ENCODE measurements around the gene SPACDR.

SPACDR gene

GRCh38 chr7:100428199-100428966 lies 35.7 kb downstream of the SPACDR start, which contains the start of gene ZCWPW1:
ZCWPW1 (minus strand) TSS chr7:100428703; CDS start chr7:100420649, 8,054 bp downstream.
- no peak for TF ChIP-seq Cebpa-rat (IDR thresholded peaks at IDR 0.05)
- H3K4me1 ChIP-seq, result peaks cover 29 to 36% (median 35%) of the 10 kb centered on the region in 10 experiments

GRCh38 chr7:100427762-100428198 lies 36.3 kb downstream of the SPACDR start:
- Histone ChIP-seq H3K4me2 (peak overlapping the region; percentile 65 to 99 (median 81)), H3K27ac (peak overlapping the region; percentile 95 to 100 (median 99)), H4K20me1 (peaks cover 21 to 31% (median 24%) of the 10 kb centered on the region in 11 experiments; a peak in 21 of 22 replicates), H3K4me3 (peak overlapping the region in 8 of 10 experiments; percentile 79 to 99 (median 90); a peak in 12 of 20 replicates), H3K36me3 (peaks cover 7 to 25% (median 22%) of the 10 kb centered on the region in 11 experiments), H3K27me3 (no peaks in the 10 kb centered on the region), H3K9me3 (replicated peaks in 1 of 11) (peaks cover 0 to 10% (median 0%) of the 10 kb centered on the region in 11 experiments; a peak in 5 of 22 replicates), H3K4me1 (peaks cover 23 to 30% (median 28%) of the 10 kb centered on the region in 10 experiments), H3K9ac (peak overlapping the region in 10 of 11 experiments; percentile 94 to 100 (median 99); a peak in 13 of 22 replicates)
- no peak for TF ChIP-seq Cebpa-rat (IDR thresholded peaks at IDR 0.05)

More at GRCh38 chr7:100428199-100428966, 35.7 kb downstream of the SPACDR start, which contains the start of gene ZCWPW1:
- peak within 1 kb of the TSS; percentile 94 to 100 (median 99) for H3K9ac ChIP-seq
- no peaks in the 10 kb centered on the region for H3K27me3 ChIP-seq
- peak within 1 kb of the TSS; percentile 79 to 99 (median 92) for H3K4me3 ChIP-seq
- H3K4me2 ChIP-seq, result peak within 1 kb of the TSS; percentile 81 to 99 (median 97)
- H3K9me3 ChIP-seq (replicated peaks in 1 of 11), result peaks cover 0 to 10% (median 0%) of the 10 kb centered on the region in 11 experiments; a peak in 5 of 22 replicates
- peaks cover 10 to 28% (median 27%) of the 10 kb centered on the region in 11 experiments for H3K36me3 ChIP-seq
- H4K20me1 ChIP-seq, result peaks cover 27 to 37% (median 30%) of the 10 kb centered on the region in 11 experiments; a peak in 21 of 22 replicates
- H3K27ac ChIP-seq, result peak within 1 kb of the TSS; percentile 95 to 100 (median 99)

GRCh38 chr7:100426516-100426915 lies 37.5 kb downstream of the SPACDR start:
- TF ChIP-seq Cebpa-rat (IDR thresholded peaks at IDR 0.05), result no peak
- peaks cover 3 to 25% (median 9%) of the 10 kb centered on the region in 11 experiments; a peak in 20 of 22 replicates for H3K36me3 ChIP-seq

GRCh38 chr7:100425347-100425746 lies 38.7 kb downstream of the SPACDR start:
- H3K4me2 ChIP-seq, result no peak overlapping the region
- H4K20me1 ChIP-seq, result peaks cover 0 to 7% (median 0%) of the 10 kb centered on the region in 11 experiments; a peak in 9 of 22 replicates
- peaks cover 0 to 7% (median 5%) of the 10 kb centered on the region in 10 experiments; a peak in 12 of 20 replicates for H3K4me1 ChIP-seq
- no peak overlapping the region for H3K27ac ChIP-seq
- peaks cover 0 to 10% (median 0%) of the 10 kb centered on the region in 11 experiments; a peak in 5 of 22 replicates for H3K9me3 ChIP-seq (replicated peaks in 1 of 11)
- H3K9ac ChIP-seq, result no peak overlapping the region
- no peaks in the 10 kb centered on the region for H3K27me3 ChIP-seq
- no peak for TF ChIP-seq Cebpa-rat (IDR thresholded peaks at IDR 0.05)
- H3K4me3 ChIP-seq, result no peak overlapping the region
- peaks cover 0 to 29% (median 0%) of the 10 kb centered on the region in 11 experiments; a peak in 3 of 22 replicates for H3K36me3 ChIP-seq

More at GRCh38 chr7:100426516-100426915, 37.5 kb downstream of the SPACDR start:
- H4K20me1 ChIP-seq, result peaks cover 9 to 18% (median 11%) of the 10 kb centered on the region in 11 experiments; a peak in 21 of 22 replicates
- H3K4me2 ChIP-seq, result no peak overlapping the region
- no peaks in the 10 kb centered on the region for H3K27me3 ChIP-seq
- H3K9me3 ChIP-seq (replicated peaks in 1 of 11), result peaks cover 0 to 10% (median 0%) of the 10 kb centered on the region in 11 experiments; a peak in 5 of 22 replicates
- no peak overlapping the region for H3K4me3 ChIP-seq
- H3K27ac ChIP-seq, result no peak overlapping the region
- H3K4me1 ChIP-seq, result peaks cover 10 to 17% (median 16%) of the 10 kb centered on the region in 10 experiments
- no peak overlapping the region for H3K9ac ChIP-seq

GRCh38 chr7:100423315-100423714 lies 40.7 kb downstream of the SPACDR start:
- H3K36me3 ChIP-seq, result peaks cover 0 to 44% (median 0%) of the 10 kb centered on the region in 11 experiments; a peak in 3 of 22 replicates
- no peak overlapping the region for H3K4me2 ChIP-seq
- H3K9me3 ChIP-seq (replicated peaks in 1 of 11), result peaks cover 0 to 10% (median 0%) of the 10 kb centered on the region in 11 experiments; a peak in 5 of 22 replicates
- no peak for TF ChIP-seq Cebpa-rat (IDR thresholded peaks at IDR 0.05)
- no peak overlapping the region for H3K4me3 ChIP-seq
- peaks cover 0 to 3% (median 0%) of the 10 kb centered on the region in 11 experiments; a peak in 2 of 22 replicates for H4K20me1 ChIP-seq
- H3K9ac ChIP-seq, result no peak overlapping the region
- H3K4me1 ChIP-seq, result peaks cover 5 to 16% (median 13%) of the 10 kb centered on the region in 10 experiments; a peak in 16 of 20 replicates
- H3K27me3 ChIP-seq, result no peaks in the 10 kb centered on the region
- H3K27ac ChIP-seq, result no peak overlapping the region

GRCh38 chr7:100419660-100420226 lies 44.3 kb downstream of the SPACDR start:
- no peak overlapping the region for H3K4me3 ChIP-seq
- H3K27ac ChIP-seq, result no peak overlapping the region
- H3K27me3 ChIP-seq, result no peaks in the 10 kb centered on the region
- peak overlapping the region in 1 of 11 experiments; percentile 38; a peak in 1 of 22 replicates for H3K9ac ChIP-seq
- peaks cover 0 to 13% (median 8%) of the 10 kb centered on the region in 10 experiments; a peak in 11 of 20 replicates for H3K4me1 ChIP-seq
- peak overlapping the region in 2 of 11 experiments; percentile 1 to 13; a peak in 3 of 22 replicates for H3K4me2 ChIP-seq
- TF ChIP-seq Cebpa-rat (IDR thresholded peaks at IDR 0.05), result no peak
- peaks cover 0 to 10% (median 0%) of the 10 kb centered on the region in 11 experiments; a peak in 2 of 22 replicates for H4K20me1 ChIP-seq
- H3K36me3 ChIP-seq, result peaks cover 0 to 73% (median 0%) of the 10 kb centered on the region in 11 experiments; a peak in 4 of 22 replicates
- H3K9me3 ChIP-seq (replicated peaks in 1 of 11), result no peaks in the 10 kb centered on the region

GRCh38 chr7:100418930-100419659 lies 45.0 kb downstream of the SPACDR start:
- peaks cover under 1 to 13% (median 8%) of the 10 kb centered on the region in 10 experiments; a peak in 13 of 20 replicates for H3K4me1 ChIP-seq
- peaks cover 0 to 80% (median 0%) of the 10 kb centered on the region in 11 experiments; a peak in 4 of 22 replicates for H3K36me3 ChIP-seq
- peak overlapping the region in 1 of 11 experiments; percentile 38; a peak in 2 of 22 replicates for H3K9ac ChIP-seq
- H3K27ac ChIP-seq, result no peak overlapping the region
- TF ChIP-seq Cebpa-rat (IDR thresholded peaks at IDR 0.05), result no peak
- H3K4me3 ChIP-seq, result no peak overlapping the region
- peaks cover 0 to 10% (median 0%) of the 10 kb centered on the region in 11 experiments; a peak in 2 of 22 replicates for H4K20me1 ChIP-seq
- H3K4me2 ChIP-seq, result peak overlapping the region in 3 of 11 experiments; percentile 1 to 30 (median 13); a peak in 3 of 22 replicates
- H3K9me3 ChIP-seq (replicated peaks in 1 of 11), result no peaks in the 10 kb centered on the region
- H3K27me3 ChIP-seq, result no peaks in the 10 kb centered on the region

GRCh38 chr7:100415448-100415847 lies 48.6 kb downstream of the SPACDR start:
- Histone ChIP-seq H3K4me2 (no peak overlapping the region), H3K9ac (no peak overlapping the region), H3K27ac (no peak overlapping the region), H3K27me3 (no peaks in the 10 kb centered on the region), H3K4me3 (no peak overlapping the region), H3K4me1 (peaks cover 16 to 43% (median 32%) of the 10 kb centered on the region in 10 experiments), H4K20me1 (peaks cover 0 to 17% (median 0%) of the 10 kb centered on the region in 11 experiments; a peak in 2 of 22 replicates), H3K9me3 (replicated peaks in 1 of 11) (no peaks in the 10 kb centered on the region), H3K36me3 (peaks cover 0 to 70% (median 0%) of the 10 kb centered on the region in 11 experiments; a peak in 3 of 22 replicates)
- TF ChIP-seq Cebpa-rat (IDR thresholded peaks at IDR 0.05), result no peak
